PC-9 (cell line): Measurements from ENCODE around the gene TAF4B. TPM values are rescaled to one million over a fixed set of nuclear protein-coding genes. Genes with fewer than 3 reads are reported as not detected.
"Not testable (repeated sequence)": the region's sequence is repeated elsewhere in the genome, so short reads cannot be mapped to it uniquely, and the experiment has no call there.

Experiments used
- BruUV-seq: library from RNA; stranded (reverse); fragments of 400-500 nt; replicated peaks from 2 replicates; lab custom pipeline; 2021; lab: Mats Ljungman, UMichigan
- CTCF ChIA-PET: fragments of 300-600 bp; sonication (Branson Sonifier 250); formaldehyde crosslinking; loops from one replicate; lab custom pipeline; 2022; ENCODE audit warnings: antibody characterized with exemption; lab: Charles Lee
- POLR2A ChIA-PET: fragments of 300-600 bp; sonication (Branson Sonifier 250); formaldehyde crosslinking; loops from one replicate; lab custom pipeline; 2022; ENCODE audit warnings: antibody characterized with exemption; ENCODE audit not compliant: unreplicated experiment; lab: Charles Lee
- DNase-seq, 2 experiments: peaks; one replicate each; pipeline versions ENCODE4 v3.0.0 to v3.0.0-alpha.2; 2015 to 2022; ENCODE audit warnings: mixed read lengths in 1 of 2
- H2AFZ ChIP-seq: fragments of 200-600 bp; sonication (generic); 2 replicates; pipeline ENCODE4 v1.8.1; 2017; ENCODE audit warnings: antibody characterized with exemption
- H3F3A ChIP-seq: fragments of 200-600 bp; sonication (generic); 2 replicates; pipeline ENCODE4 v1.8.1; 2017; ENCODE audit warnings: antibody characterized with exemption, mild to moderate bottlenecking, low read depth; ENCODE audit not compliant: insufficient read depth
- H3K27ac ChIP-seq: fragments of 200-600 bp; sonication (generic); 2 replicates; pipeline ENCODE4 v1.6.1; 2016; ENCODE audit warnings: mixed run types
- H3K27me3 ChIP-seq: fragments of 200-600 bp; sonication (generic); 2 replicates; pipeline ENCODE4 v1.6.1; 2016; ENCODE audit warnings: low read depth, mixed run types; ENCODE audit not compliant: insufficient read depth
- H3K36me3 ChIP-seq: fragments of 200-600 bp; sonication (generic); 2 replicates; pipeline ENCODE4 v1.6.1; 2016; ENCODE audit warnings: low read depth, mixed run types
- H3K4me1 ChIP-seq: fragments of 200-600 bp; sonication (generic); replicated peaks from 2 replicates; pipeline ENCODE4 v1.6.1; 2016; ENCODE audit warnings: mixed run types; ENCODE audit not compliant: insufficient read depth
- H3K4me2 ChIP-seq: fragments of 200-600 bp; sonication (generic); 2 replicates; pipeline ENCODE4 v1.6.1; 2017; ENCODE audit warnings: mixed run types
- H3K4me3 ChIP-seq: fragments of 200-600 bp; sonication (generic); 2 replicates; pipeline ENCODE4 v1.6.1; 2016; ENCODE audit warnings: mixed run types
- H3K79me2 ChIP-seq: fragments of 200-600 bp; sonication (generic); 2 replicates; pipeline ENCODE4 v1.6.1; 2017; ENCODE audit warnings: low read depth, mixed run types
- H3K9me2 ChIP-seq: fragments of 200-600 bp; sonication (generic); 2 replicates; pipeline ENCODE4 v1.8.1; 2017; ENCODE audit warnings: mild to moderate bottlenecking; ENCODE audit not compliant: insufficient read depth
- H3K9me3 ChIP-seq: fragments of 200-600 bp; sonication (generic); 2 replicates; pipeline ENCODE4 v1.8.1; 2016; ENCODE audit warnings: low read depth; ENCODE audit not compliant: insufficient read depth
- H4K20me1 ChIP-seq: fragments of 200-600 bp; sonication (generic); 2 replicates; pipeline ENCODE4 v1.8.1; 2017; ENCODE audit not compliant: insufficient read depth
- EZH2 ChIP-seq: fragments of 200-600 bp; sonication (generic); IDR thresholded peaks from 2 replicates; pipeline ENCODE4 v1.8.0; 2017; ENCODE audit warnings: antibody characterized with exemption, low read depth
- intact Hi-C: fragments of 100-400 bp; cut with micrococcal nuclease; formaldehyde crosslinking; loops from one replicate; pipeline ENCODE4 v1.10.0; 2022; ENCODE audit not compliant: unreplicated experiment
- total RNA-seq: library from RNA; stranded (reverse); gene quantifications from 2 replicates; pipeline ENCODE4 v1.2.3, GENCODE V29; 2021
- TF ChIP-seq, protein P1 (sequence below): fragments of 200-600 bp; sonication (generic); conservative IDR thresholded peaks from 2 replicates; pipeline ENCODE4 v1.6.1; 2017; ENCODE audit warnings: mixed run types, antibody characterized with exemption, mild to moderate bottlenecking, moderate library complexity

Gene TAF4B
- total RNA-seq, 1 experiment from 2014 or later, result 2.8 TPM

- no peak for DNase-seq
- no peaks in the 10 kb centered on the region for H3K36me3 ChIP-seq
- H3K79me2 ChIP-seq, result no peaks in the 10 kb centered on the region
- no peaks in the 10 kb centered on the region for H3K4me1 ChIP-seq
- H2AFZ ChIP-seq, result no peak overlapping the region
- ChIA-PET POLR2A (no interaction called here), CTCF (no interaction called here)
- no peak overlapping the region for H3K4me3 ChIP-seq
- intact Hi-C loops, result no loop called here
- H3K9me3 ChIP-seq, result no peaks in the 10 kb centered on the region
- no peaks in the 10 kb centered on the region for H4K20me1 ChIP-seq
- H3K27ac ChIP-seq, result no peak overlapping the region
- H3K4me2 ChIP-seq, result no peak overlapping the region
- no peaks in the 10 kb centered on the region for H3F3A ChIP-seq
- H3K27me3 ChIP-seq, result no peaks in the 10 kb centered on the region
- H3K9me2 ChIP-seq, result no peaks in the 10 kb centered on the region
- TF ChIP-seq EZH2, result no peak
- TF ChIP-seq, protein P1, sequence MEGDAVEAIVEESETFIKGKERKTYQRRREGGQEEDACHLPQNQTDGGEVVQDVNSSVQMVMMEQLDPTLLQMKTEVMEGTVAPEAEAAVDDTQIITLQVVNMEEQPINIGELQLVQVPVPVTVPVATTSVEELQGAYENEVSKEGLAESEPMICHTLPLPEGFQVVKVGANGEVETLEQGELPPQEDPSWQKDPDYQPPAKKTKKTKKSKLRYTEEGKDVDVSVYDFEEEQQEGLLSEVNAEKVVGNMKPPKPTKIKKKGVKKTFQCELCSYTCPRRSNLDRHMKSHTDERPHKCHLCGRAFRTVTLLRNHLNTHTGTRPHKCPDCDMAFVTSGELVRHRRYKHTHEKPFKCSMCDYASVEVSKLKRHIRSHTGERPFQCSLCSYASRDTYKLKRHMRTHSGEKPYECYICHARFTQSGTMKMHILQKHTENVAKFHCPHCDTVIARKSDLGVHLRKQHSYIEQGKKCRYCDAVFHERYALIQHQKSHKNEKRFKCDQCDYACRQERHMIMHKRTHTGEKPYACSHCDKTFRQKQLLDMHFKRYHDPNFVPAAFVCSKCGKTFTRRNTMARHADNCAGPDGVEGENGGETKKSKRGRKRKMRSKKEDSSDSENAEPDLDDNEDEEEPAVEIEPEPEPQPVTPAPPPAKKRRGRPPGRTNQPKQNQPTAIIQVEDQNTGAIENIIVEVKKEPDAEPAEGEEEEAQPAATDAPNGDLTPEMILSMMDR, result no peak
- BruUV-seq, result no TSS peak
Observed at GRCh38 chr18:26258711-26259110, 32.5 kb downstream of the TAF4B start.

- BruUV-seq, H2AFZ ChIP-seq, H3K4me3 ChIP-seq, H3K4me1 ChIP-seq, H3K27me3 ChIP-seq, H4K20me1 ChIP-seq, CTCF ChIA-PET, H3K4me2 ChIP-seq, H3K79me2 ChIP-seq, H3F3A ChIP-seq, H3K36me3 ChIP-seq, H3K27ac ChIP-seq, H3K9me2 ChIP-seq, intact Hi-C loops, DNase-seq, H3K9me3 ChIP-seq, POLR2A ChIA-PET: not testable (repeated sequence)
Observed at GRCh38 chr18:26259416-26259815, 33.2 kb downstream of the TAF4B start.

DNA sequence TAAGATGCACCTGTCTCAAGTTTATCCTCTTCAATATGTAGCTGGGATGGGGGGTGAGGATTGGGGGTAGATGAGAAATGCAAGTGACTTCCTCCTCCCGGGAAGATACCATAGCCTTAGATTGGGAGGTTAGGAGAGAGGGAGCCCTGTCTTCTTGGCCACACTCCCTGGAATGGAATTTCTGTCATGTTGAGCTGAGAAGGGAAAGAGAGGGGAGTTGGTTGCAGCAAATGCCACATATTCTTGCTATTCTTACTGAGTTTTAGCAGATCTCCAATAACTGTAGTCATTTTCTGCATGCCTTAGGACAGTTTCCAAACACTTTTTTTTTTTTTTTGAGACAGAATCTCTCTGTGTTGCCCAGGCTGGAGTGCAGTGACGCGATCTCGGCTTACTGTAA lies 35.9 kb downstream of the TAF4B start:
- ChIA-PET CTCF (interaction anchor here (0.7 kb wide), 1 partner anchor 212 kb away, joined by 4 read pairs; no protein-coding TSS in a partner anchor), POLR2A (no interaction called here)
- Histone ChIP-seq H3K36me3 (no peaks in the 10 kb centered on the region), H3K4me2 (no peak overlapping the region), H3K4me1 (no peaks in the 10 kb centered on the region), H3K27ac (no peak overlapping the region), H3F3A (no peaks in the 10 kb centered on the region), H3K27me3 (no peaks in the 10 kb centered on the region), H2AFZ (no peak overlapping the region), H3K9me2 (no peaks in the 10 kb centered on the region), H3K79me2 (no peaks in the 10 kb centered on the region), H3K9me3 (no peaks in the 10 kb centered on the region), H3K4me3 (no peak overlapping the region), H4K20me1 (no peaks in the 10 kb centered on the region)
- intact Hi-C loops, result loop anchor here (5.0 kb wide), 1 partner anchor 1320 kb away; no protein-coding TSS in a partner anchor
- no peak for DNase-seq
- BruUV-seq, result no TSS peak
- TF ChIP-seq, protein P1, result no peak
- TF ChIP-seq EZH2, result no peak

DNA sequence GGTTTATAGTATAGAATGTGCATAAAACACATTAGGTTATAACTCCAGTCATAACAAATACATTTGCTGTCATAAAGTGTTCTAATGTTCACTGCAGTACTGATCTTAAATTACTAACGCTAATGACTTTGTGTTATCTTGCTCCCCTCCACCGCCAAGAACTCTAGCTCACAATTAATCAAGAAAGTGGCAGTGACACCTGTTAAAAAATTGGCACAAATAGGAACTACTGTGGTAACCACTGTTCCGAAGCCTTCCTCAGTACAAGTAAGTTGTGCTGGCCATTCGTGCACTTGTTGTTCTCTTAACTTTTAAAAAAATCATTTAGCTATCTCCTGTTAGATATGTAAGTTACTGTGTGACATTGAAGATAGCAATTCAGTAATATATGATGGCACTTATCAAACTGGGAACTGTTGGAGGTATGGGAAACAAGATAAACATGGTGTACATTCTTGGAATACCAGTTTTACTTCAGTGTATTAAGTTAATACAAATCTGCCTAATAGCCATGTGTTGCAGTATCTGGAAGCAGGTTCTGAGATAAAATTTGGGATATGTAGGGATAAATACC lies 41.2 kb downstream of the TAF4B start:
- H3K27me3 ChIP-seq, result no peaks in the 10 kb centered on the region
- H3K9me3 ChIP-seq, result no peaks in the 10 kb centered on the region
- H4K20me1 ChIP-seq, result no peaks in the 10 kb centered on the region
- no peaks in the 10 kb centered on the region for H3K79me2 ChIP-seq
- no peaks in the 10 kb centered on the region for H3F3A ChIP-seq
- TF ChIP-seq, protein P1, result no peak
- TF ChIP-seq EZH2, result no peak
- H3K9me2 ChIP-seq, result no peaks in the 10 kb centered on the region
- intact Hi-C loops, result no loop called here
- H3K4me3 ChIP-seq, result no peak overlapping the region
- H3K4me2 ChIP-seq, result no peak overlapping the region
- H3K4me1 ChIP-seq, result no peaks in the 10 kb centered on the region
- H2AFZ ChIP-seq, result no peak overlapping the region
- no peak for DNase-seq
- H3K27ac ChIP-seq, result no peak overlapping the region
- H3K36me3 ChIP-seq, result no peaks in the 10 kb centered on the region
- CTCF ChIA-PET, result no interaction called here
- POLR2A ChIA-PET, result no interaction called here
- BruUV-seq, result no TSS peak
